A172 (cell line): ENCODE results near the gene NUTM2A. TPM values are rescaled to one million over a fixed set of nuclear protein-coding genes. Genes with fewer than 3 reads are reported as not detected.
"Not testable (repeated sequence)": the region's sequence is repeated elsewhere in the genome, so short reads cannot be mapped to it uniquely, and the experiment has no call there.

Experiments used
- DNase-seq: peaks from one replicate; pipeline ENCODE4 v3.0.0-alpha.2; 2015; ENCODE audit warnings: low spot score
- total RNA-seq: library from RNA; depleted of rRNA; stranded (reverse); fragments of >200 nt; shearing (Covaris generic); gene quantifications from 2 replicates; pipeline ENCODE4 v1.2.3, GENCODE V29; 2014; rRNA removed

The NUTM2A gene
- total RNA-seq, 1 experiment from 2014 or later, result 0.36 TPM

DNA sequence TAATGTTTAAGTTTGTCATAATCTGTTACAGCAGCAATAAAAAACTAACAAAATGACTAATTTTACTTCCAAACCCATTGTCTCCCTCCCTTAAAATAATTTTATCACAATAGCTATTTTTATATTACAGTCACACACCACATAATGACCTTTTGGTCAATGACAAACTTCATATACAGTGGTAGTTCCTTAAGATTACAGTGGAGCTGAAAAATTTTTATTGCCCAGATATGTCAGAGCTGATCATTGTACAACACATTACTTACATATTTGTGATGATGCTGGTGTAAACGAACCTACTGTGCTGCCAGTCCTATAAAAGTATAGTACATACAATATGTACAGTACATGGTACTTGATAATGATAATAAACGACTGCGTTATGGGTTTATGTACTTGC lies 22.1 kb downstream of the NUTM2A start:
- DNase-seq, result not testable (repeated sequence)

DNA sequence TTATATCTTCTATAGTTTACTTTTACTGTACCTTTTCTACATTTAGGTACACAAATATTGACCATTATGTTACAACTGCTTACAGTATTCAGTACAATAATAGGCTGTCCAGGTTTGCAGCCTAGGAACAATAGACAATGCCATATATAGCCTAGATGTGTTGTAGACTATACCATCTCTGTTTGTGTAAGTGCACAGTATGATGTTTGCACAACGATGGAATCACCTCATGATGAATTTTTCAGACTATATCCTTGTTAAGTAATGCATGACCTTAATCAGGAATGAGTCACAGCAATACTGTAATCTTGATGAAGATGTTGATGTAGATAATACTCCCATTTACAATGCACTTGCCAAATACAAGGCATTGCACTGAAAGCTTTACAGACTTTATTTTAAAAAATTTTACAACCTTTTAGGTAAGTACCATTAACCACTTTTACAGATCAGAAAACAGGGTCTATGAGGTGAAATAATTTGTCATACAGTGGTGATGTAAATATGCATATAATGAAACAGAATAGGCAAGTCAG lies 23.6 kb downstream of the NUTM2A start:
- DNase-seq, result not testable (repeated sequence)

DNA sequence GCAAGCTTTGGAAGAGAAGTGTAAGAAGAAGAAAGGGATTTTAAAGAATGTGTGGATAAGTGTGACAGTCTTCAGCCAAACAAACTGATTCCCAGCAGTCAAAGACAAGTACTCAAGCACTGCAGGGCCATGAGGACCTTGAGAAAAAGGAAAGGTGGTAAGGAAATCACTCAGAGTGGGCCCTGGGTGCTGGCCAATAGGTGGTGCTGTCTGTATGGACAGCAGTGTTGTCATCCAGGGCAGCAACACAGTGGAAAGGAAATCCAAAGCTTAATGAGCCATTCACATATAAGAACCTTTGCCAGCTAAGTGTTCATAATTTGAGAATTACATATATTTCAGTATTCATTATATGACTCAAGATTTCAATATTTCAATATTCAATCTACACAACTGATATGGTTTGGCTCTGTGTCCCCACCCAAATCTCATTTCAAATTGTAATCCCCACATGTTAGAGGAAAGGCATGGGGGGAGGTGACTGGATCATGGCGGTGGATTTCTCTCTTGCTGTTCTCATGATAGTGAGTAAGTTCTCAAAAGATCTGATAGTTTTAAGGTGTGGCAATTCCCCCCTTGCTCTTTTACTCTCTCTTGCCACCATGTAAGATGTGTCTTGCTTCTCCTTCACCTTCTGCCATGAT lies 55.6 kb downstream of the NUTM2A start:
- not testable (repeated sequence) for DNase-seq

Other genes starting within 250 kb of the NUTM2A start
- gene FAM25A, start 205.2 kb upstream of the NUTM2A start, total RNA-seq, result not detected in 2 replicates
- 188 and 202 TPM in 2 replicates for gene GLUD1, start 130.6 kb upstream of the NUTM2A start, total RNA-seq
- gene SHLD2, start 130.2 kb upstream of the NUTM2A start, total RNA-seq, result 46.7 and 58.8 TPM in 2 replicates
- gene NUTM2D, start 132.3 kb downstream of the NUTM2A start, total RNA-seq, result 0.36 and 0.98 TPM in 2 replicates